ENCODE measurements around the gene GTSF1L. TPM values are rescaled to one million over a fixed set of nuclear protein-coding genes. Genes with fewer than 3 reads are reported as not detected.

Gene GTSF1L
- total RNA-seq, 1 experiment from 2014 or later: not detected

Other genes starting within 250 kb of the GTSF1L start
- gene L3MBTL1, start 219.3 kb downstream of the GTSF1L start, total RNA-seq (2014; rRNA removed; shearing (Covaris generic)): 1.3 and 2.9 TPM in 2 replicates
- not detected in 2 replicates for gene SGK2, start 168.0 kb downstream of the GTSF1L start, total RNA-seq (2014; rRNA removed; shearing (Covaris generic))
- gene IFT52, start 136.1 kb downstream of the GTSF1L start, total RNA-seq (2014; rRNA removed; shearing (Covaris generic)): 71.4 and 77.5 TPM in 2 replicates
- gene MYBL2, start 59.9 kb downstream of the GTSF1L start, total RNA-seq (2014; rRNA removed; shearing (Covaris generic)): 53.1 and 53.5 TPM in 2 replicates
- gene TOX2, start 187.8 kb upstream of the GTSF1L start, total RNA-seq (2014; rRNA removed; shearing (Covaris generic)): 24.7 and 25.4 TPM in 2 replicates

All from RPMI7951 (cell line).